Adrenal gland (tissue), 12 donors: ENCODE results near the gene MT1H. TPM values are rescaled to one million over a fixed set of nuclear protein-coding genes. Genes with fewer than 3 reads are reported as not detected.
"Not testable (repeated sequence)": the region's sequence is repeated elsewhere in the genome, so short reads cannot be mapped to it uniquely, and the experiment has no call there.

ENCODE experiments used
- DNase-seq, 7 donors: peaks; one replicate each; pipeline ENCODE4 v3.0.0-alpha.2; 2019 to 2020
- H3K27ac ChIP-seq, 5 donors: fragments of 200-600 bp; sonication (generic) in 4 of 5; 1 replicate in 3 of 5; 2 replicates in 2 of 5; pipeline versions ENCODE4 v1.5.1 to v1.8.0; 2016 to 2020; ENCODE audit warnings: mild to moderate bottlenecking in 1 of 5
- H3K27me3 ChIP-seq: fragments of 200-600 bp; 2 replicates; pipeline ENCODE4 v1.8.0; 2021
- H3K36me3 ChIP-seq, 2 donors: fragments of 200-600 bp; replicated peaks in 1 of 2; 1 replicate in 1 of 2; 2 replicates in 1 of 2; pipeline versions ENCODE4 v1.5.1 to v1.8.0; 2018 to 2022
- H3K4me1 ChIP-seq, 2 donors: fragments of 200-600 bp; replicated peaks in 1 of 2; 1 replicate in 1 of 2; 2 replicates in 1 of 2; pipeline versions ENCODE4 v1.5.1 to v1.8.0; 2018 to 2021
- H3K4me3 ChIP-seq, 4 donors: fragments of 200-600 bp; sonication (generic) in 3 of 4; one replicate each; pipeline ENCODE4 v1.5.1; 2016 to 2018
- H3K9me3 ChIP-seq, 3 donors: fragments of 200-600 bp; sonication (generic) in 1 of 3; replicated peaks in 1 of 3; 1 replicate in 2 of 3; 2 replicates in 1 of 3; pipeline versions ENCODE4 v1.5.1 to v1.8.0; 2016 to 2021
- POLR2A ChIP-seq, 2 donors: fragments of 450-650 bp; IDR thresholded peaks; one replicate each; pipeline ENCODE4 v1.6.1; 2017; ENCODE audit warnings: antibody characterized with exemption in 2 of 2, mild to moderate bottlenecking in 2 of 2, moderate library complexity in 1 of 2
- WGBS, 4 donors: extraction: QIAGEN DNeasy Blood & Tissue Kit in 2 of 4; methylation state at CpG; one replicate each; pipeline versions ENCODE4 v1.1.5 to v1.1.7; 2013 to 2017; 5-methylcytosine and 5-hydroxymethylcytosine counted together
- intact Hi-C, 2 donors: fragments of 100-400 bp; cut with DNase I; formaldehyde crosslinking; loops; one replicate each; pipeline versions ENCODE4 v1.14.1 to v1.15.0; 2022 to 2023
- polyA plus RNA-seq, 3 donors: library from polyadenylated mRNA; stranded (reverse); fragments of 200-250 nt in 2 of 3; fragments of 350-450 nt in 1 of 3; fragmentation: Illumina TruSeq in 1 of 3; extraction: RNeasy Lipid Tissue Mini Kit (QIAGEN cat#74804) in 1 of 3; gene quantifications; one replicate each; pipeline ENCODE4 v1.2.3, GENCODE V29; 2013 to 2014
- total RNA-seq, 9 donors: library from RNA; depleted of rRNA in 4 of 9; stranded (reverse); fragments of >200 nt in 4 of 9; fragments of 120-200 nt in 1 of 9; fragmentation: NEBNext Ultra II Directional in 1 of 9; extraction: Animal tissue kit (Norgen Biotek cat#: 25700) in 1 of 9; gene quantifications; one replicate each; pipeline versions ENCODE4 v1.1.0 to v1.2.4, GENCODE V29; 2013 to 2023
- TF ChIP-seq, protein P1 (sequence below), 6 experiments: fragments of 450-650 bp in 4 of 6; fragments of 200-600 bp in 2 of 6; sonication (generic) in 1 of 6; IDR thresholded peaks; 1 replicate in 5 of 6; 2 replicates in 1 of 6; pipeline versions ENCODE4 v1.5.1 to v1.8.0; 2016 to 2021; ENCODE audit warnings: antibody characterized with exemption in 6 of 6, mild to moderate bottlenecking in 2 of 6, moderate library complexity in 1 of 6
- donor health status: healthy with polysubstance abuse.
- donor health status: Bipolar disorder and iron deficiency.
- donor health status: DM: yes; HTN: yes; CAD: no.
- donor health status: DM: no; HTN: no; CAD: no.
- donor health status: DM: no; HTN: no; CAD: no.
- donor health status: DM: yes; HTN: yes; CAD: no.

MT1H gene
- total and polyA plus RNA-seq, 12 donors = 0.54 to 0.98 TPM; not detected in 10

- intact Hi-C loops = no loop called here
- no peak for DNase-seq
- TF ChIP-seq POLR2A (IDR thresholded peaks at IDR 0.05) = no peak
- TF ChIP-seq, protein P1, sequence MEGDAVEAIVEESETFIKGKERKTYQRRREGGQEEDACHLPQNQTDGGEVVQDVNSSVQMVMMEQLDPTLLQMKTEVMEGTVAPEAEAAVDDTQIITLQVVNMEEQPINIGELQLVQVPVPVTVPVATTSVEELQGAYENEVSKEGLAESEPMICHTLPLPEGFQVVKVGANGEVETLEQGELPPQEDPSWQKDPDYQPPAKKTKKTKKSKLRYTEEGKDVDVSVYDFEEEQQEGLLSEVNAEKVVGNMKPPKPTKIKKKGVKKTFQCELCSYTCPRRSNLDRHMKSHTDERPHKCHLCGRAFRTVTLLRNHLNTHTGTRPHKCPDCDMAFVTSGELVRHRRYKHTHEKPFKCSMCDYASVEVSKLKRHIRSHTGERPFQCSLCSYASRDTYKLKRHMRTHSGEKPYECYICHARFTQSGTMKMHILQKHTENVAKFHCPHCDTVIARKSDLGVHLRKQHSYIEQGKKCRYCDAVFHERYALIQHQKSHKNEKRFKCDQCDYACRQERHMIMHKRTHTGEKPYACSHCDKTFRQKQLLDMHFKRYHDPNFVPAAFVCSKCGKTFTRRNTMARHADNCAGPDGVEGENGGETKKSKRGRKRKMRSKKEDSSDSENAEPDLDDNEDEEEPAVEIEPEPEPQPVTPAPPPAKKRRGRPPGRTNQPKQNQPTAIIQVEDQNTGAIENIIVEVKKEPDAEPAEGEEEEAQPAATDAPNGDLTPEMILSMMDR (IDR thresholded peaks at IDR 0.05) = no peak
- Histone ChIP-seq H3K4me3 (no peak overlapping the region), H3K9me3 (no peaks in the 10 kb centered on the region), H3K36me3 (no peaks in the 10 kb centered on the region), H3K27ac (no peak overlapping the region), H3K4me1 (no peaks in the 10 kb centered on the region), H3K27me3 (no peaks in the 10 kb centered on the region)
- WGBS, 4 donors = 89 to 95% (median 93%) methylated on average over 2 of the region's 2 CpGs
Observed at GRCh38 chr16:56711862-56712261, 42.2 kb downstream of the MT1H start.

GRCh38 chr16:56713794-56714193 is 44.2 kb downstream of the MT1H start:
- no peak for DNase-seq
- intact Hi-C loops = no loop called here
- no peak overlapping the region for H3K27ac ChIP-seq
- H3K4me1 ChIP-seq = no peaks in the 10 kb centered on the region
- no peak for TF ChIP-seq POLR2A (IDR thresholded peaks at IDR 0.05)
- TF ChIP-seq, protein P1 (IDR thresholded peaks at IDR 0.05) = no peak
- no peak overlapping the region for H3K4me3 ChIP-seq
- H3K27me3 ChIP-seq = no peaks in the 10 kb centered on the region
- H3K36me3 ChIP-seq = no peaks in the 10 kb centered on the region
- no peaks in the 10 kb centered on the region for H3K9me3 ChIP-seq
- WGBS, 4 donors = 83 to 96% (median 90%) methylated on average over 2 of the region's 2 CpGs

DNA sequence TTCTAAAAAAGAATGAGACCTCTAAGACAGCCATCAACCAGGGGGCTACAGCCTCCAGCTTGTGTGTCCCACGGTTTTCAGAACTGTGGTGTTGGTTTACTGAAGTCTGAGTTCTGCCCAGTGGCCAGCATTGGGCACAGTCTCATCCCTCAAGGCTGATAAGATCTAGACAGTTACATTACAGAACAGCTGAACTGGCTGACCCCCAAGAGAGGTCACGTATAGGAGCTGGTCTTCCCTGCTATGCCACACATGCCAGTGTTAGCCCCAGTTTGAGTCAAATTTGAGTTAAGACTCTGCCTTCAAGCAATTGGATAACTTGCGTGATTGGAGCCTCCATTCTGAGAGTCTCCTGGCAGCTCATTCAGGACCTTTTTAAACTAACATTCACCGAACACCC is 45.5 kb downstream of the MT1H start:
- no peak overlapping the region for H3K27ac ChIP-seq
- no peak for TF ChIP-seq POLR2A (IDR thresholded peaks at IDR 0.05)
- TF ChIP-seq, protein P1 (IDR thresholded peaks at IDR 0.05) = no peak
- intact Hi-C loops = no loop called here
- no peak for DNase-seq
- 77 to 81% (median 80%) methylated on average over 3 to 4 of the region's 4 CpGs for WGBS, 4 donors
- no peaks in the 10 kb centered on the region for H3K27me3 ChIP-seq
- no peaks in the 10 kb centered on the region for H3K36me3 ChIP-seq
- no peaks in the 10 kb centered on the region for H3K4me1 ChIP-seq
- no peaks in the 10 kb centered on the region for H3K9me3 ChIP-seq
- H3K4me3 ChIP-seq = no peak overlapping the region

DNA sequence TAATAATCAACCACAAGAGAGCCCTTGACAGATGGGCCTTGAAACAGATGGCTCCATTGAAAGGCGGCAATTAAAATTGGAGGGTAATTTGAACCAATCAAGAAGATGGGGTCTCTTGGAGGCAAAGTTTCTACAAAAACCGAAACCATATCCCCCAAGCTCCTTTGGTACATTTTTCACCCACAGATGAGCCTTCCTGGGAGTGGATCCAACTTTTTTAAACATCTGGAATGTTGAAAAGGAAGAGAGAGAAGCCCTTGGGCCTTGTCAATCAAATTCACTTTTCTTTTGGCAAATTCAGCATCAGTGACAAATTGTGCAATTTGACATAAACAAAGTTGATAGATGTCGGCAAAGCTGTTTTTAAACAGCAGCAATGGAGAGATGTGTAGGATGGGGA is 47.1 kb downstream of the MT1H start:
- Histone ChIP-seq H3K27ac (no peak overlapping the region), H3K9me3 (no peaks in the 10 kb centered on the region), H3K4me3 (no peak overlapping the region), H3K4me1 (no peaks in the 10 kb centered on the region), H3K36me3 (no peaks in the 10 kb centered on the region), H3K27me3 (no peaks in the 10 kb centered on the region)
- intact Hi-C loops = no loop called here
- WGBS, 4 donors = 81 to 90% (median 85%) methylated on average over 3 of the region's 3 CpGs
- TF ChIP-seq POLR2A (IDR thresholded peaks at IDR 0.05) = no peak
- TF ChIP-seq, protein P1 (IDR thresholded peaks at IDR 0.05) = no peak
- DNase-seq = no peak

- H3K27me3 ChIP-seq, H3K27ac ChIP-seq, intact Hi-C loops, H3K4me3 ChIP-seq, H3K9me3 ChIP-seq, DNase-seq, H3K36me3 ChIP-seq, H3K4me1 ChIP-seq: not testable (repeated sequence)
- 71 to 88% (median 84%) methylated on average over 2 of the region's 2 CpGs for WGBS, 4 donors
Observed at GRCh38 chr16:56717532-56717931, 47.9 kb downstream of the MT1H start.
